Natural killer cell (primary cell): ENCODE data around the gene ZNF232. TPM values are rescaled to one million over a fixed set of nuclear protein-coding genes. Genes with fewer than 3 reads are reported as not detected.
"Not testable (repeated sequence)": the region's sequence is repeated elsewhere in the genome, so short reads cannot be mapped to it uniquely, and the experiment has no call there.

Source experiments
- ATAC-seq, 3 donors: fragments of 150-1000 bp in 2 of 3; fragments of 200-7000 bp in 1 of 3; cut with Tn5 transposase; 1 replicate in 1 of 3; 2 replicates in 2 of 3; pipeline ENCODE4 v1.10.0; 2021; ENCODE audit warnings: mild to moderate bottlenecking in 2 of 3, moderate library complexity in 2 of 3
- DNase-seq, 2 donors: peaks; one replicate each; pipeline versions ENCODE4 v3.0.0 to v3.0.0-alpha.2; 2013 to 2021; ENCODE audit warnings: mixed read lengths in 1 of 2
- H3K27ac ChIP-seq: one replicate; pipeline ENCODE4 v1.5.1; 2013; ENCODE audit warnings: mild to moderate bottlenecking, low read length
- H3K27me3 ChIP-seq: one replicate; pipeline ENCODE4 v1.6.1; 2013; ENCODE audit warnings: low read length; ENCODE audit not compliant: control insufficient read depth, insufficient read depth
- H3K36me3 ChIP-seq: one replicate; pipeline ENCODE4 v1.6.1; 2013; ENCODE audit warnings: low read length; ENCODE audit not compliant: control insufficient read depth, insufficient read depth
- H3K4me1 ChIP-seq: one replicate; pipeline ENCODE4 v1.6.1; 2013; ENCODE audit warnings: low read length; ENCODE audit not compliant: control insufficient read depth, insufficient read depth
- H3K4me3 ChIP-seq: one replicate; pipeline ENCODE4 v1.5.1; 2013; ENCODE audit warnings: low read length
- H3K9me3 ChIP-seq: one replicate; pipeline ENCODE4 v1.6.1; 2013; ENCODE audit warnings: low read length; ENCODE audit not compliant: control insufficient read depth, insufficient read depth
- H3K27ac Mint-ChIP-seq, 2 donors: one replicate each; pipeline ENCODE4 v1.8.0; 2022; ENCODE audit warnings: mild to moderate bottlenecking in 2 of 2, mixed read lengths in 2 of 2, moderate library complexity in 1 of 2
- H3K27me3 Mint-ChIP-seq, 2 donors: one replicate each; pipeline ENCODE4 v1.8.0; 2022; ENCODE audit warnings: low read depth in 2 of 2, mixed read lengths in 2 of 2
- H3K36me3 Mint-ChIP-seq: one replicate; pipeline ENCODE4 v1.8.0; 2022; ENCODE audit warnings: mixed read lengths
- H3K4me1 Mint-ChIP-seq, 2 donors: one replicate each; pipeline ENCODE4 v1.8.0; 2022; ENCODE audit warnings: mixed read lengths in 2 of 2
- H3K4me3 Mint-ChIP-seq: one replicate; pipeline ENCODE4 v1.8.0; 2022; ENCODE audit warnings: mild to moderate bottlenecking, moderate library complexity, mixed read lengths
- H3K9me3 Mint-ChIP-seq, 2 donors: one replicate each; pipeline ENCODE4 v1.8.0; 2022; ENCODE audit warnings: mixed read lengths in 2 of 2
- CTCF ChIP-seq: fragments of 200-600 bp; IDR thresholded peaks from one replicate; pipeline ENCODE4 v1.8.0; 2022; ENCODE audit warnings: antibody characterized with exemption
- WGBS: methylation state at CpG from one replicate; pipeline ENCODE4 v1.1.7; 2013; ENCODE audit warnings: missing lambda C conversion rate; ENCODE audit not compliant: insufficient coverage; 5-methylcytosine and 5-hydroxymethylcytosine counted together
- intact Hi-C: fragments of 100-400 bp; cut with micrococcal nuclease; formaldehyde crosslinking; loops from one replicate; pipeline ENCODE4 v1.14.2; 2022
- total RNA-seq, 4 donors: library from RNA; stranded (reverse); fragments of 120-200 nt in 1 of 4; gene quantifications; one replicate each; pipeline versions ENCODE4 v1.2.3 to v1.2.4, GENCODE V29; 2013 to 2022

The ZNF232 gene
- total RNA-seq, 3 donors from 2014 or later (not counting 1 experiment from before 2014, with no cell fraction given) = 2.8 to 6.5 (median 5.6) TPM

DNA sequence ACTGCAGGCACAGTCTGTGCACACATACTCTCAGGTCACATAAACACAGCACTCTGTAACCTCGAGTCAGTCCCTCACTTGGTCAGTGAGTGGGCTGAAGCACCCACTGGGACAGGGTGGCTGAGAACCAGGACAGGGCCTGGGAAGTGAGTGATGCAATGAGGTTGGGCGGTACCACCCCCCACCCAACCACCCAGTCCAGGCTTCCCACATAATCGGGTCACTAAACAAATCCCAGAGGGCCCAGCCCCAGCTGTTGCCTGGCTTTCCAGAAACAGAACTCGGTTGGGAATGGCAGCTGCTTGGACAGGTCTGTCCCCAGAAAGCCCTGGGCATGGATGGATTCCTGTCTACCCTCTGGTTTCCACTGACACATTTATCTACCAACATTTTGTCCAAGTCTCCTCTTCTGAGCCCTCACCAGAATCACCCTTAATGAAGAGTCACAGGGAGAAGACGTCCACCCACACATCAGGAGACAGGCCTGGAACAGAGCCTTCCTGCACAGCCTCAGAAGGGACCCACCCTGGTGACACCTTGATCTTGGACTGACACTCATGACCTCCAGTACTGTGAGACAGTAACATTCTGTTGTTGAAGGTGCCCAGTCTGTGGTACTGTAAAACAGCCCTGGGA, 12.6 kb upstream of the ZNF232 start:
- H3K4me3 ChIP-seq, DNase-seq, intact Hi-C loops, H3K4me1 ChIP-seq, H3K27ac Mint-ChIP-seq, H3K36me3 Mint-ChIP-seq, H3K9me3 ChIP-seq, H3K9me3 Mint-ChIP-seq, H3K27ac ChIP-seq, H3K27me3 ChIP-seq, H3K36me3 ChIP-seq, H3K4me1 Mint-ChIP-seq, ATAC-seq, H3K4me3 Mint-ChIP-seq: not testable (repeated sequence)
- 92% methylated on average over 5 of the region's 5 CpGs for WGBS
- peaks cover 18 to 33% of the 10 kb centered on the region in 2 donors for H3K27me3 Mint-ChIP-seq

DNA sequence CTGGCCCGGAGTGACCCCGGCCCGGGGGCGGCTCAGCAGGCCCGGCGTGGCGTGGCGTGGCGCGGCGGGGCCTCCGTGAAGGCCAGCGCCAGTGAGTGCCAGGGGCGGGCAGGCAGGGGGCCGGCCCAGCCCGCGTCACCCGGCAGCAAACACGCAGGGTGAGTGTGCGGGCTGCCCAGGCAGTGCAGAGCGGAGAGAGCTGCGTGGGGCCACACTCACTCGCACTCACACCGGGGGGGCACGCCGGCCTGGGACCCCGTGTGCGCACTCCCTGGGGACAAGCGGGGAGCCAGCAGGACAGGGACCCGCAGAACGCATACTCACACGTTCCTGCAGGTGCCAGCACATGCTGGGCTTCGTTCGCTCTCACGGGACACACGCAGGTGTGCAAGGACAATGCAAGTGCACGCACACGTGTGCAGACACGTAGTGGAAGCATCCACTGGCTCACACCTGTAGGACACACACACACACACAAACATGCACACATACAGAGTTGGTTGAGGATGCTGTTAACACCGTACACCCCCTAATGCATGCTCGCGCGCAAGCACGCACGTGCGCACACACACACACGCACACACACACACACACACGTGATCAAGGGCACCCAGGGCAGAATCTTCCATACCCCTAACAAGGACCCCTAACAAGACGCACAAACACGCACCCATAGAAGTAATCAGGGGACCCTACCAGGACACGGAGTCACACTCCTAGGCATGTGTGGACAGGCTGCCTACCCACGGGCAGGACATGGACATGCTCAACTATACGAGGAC, 11.9 kb upstream of the ZNF232 start:
- intact Hi-C loops = no loop called here
- Mint-ChIP-seq H3K4me3 (no peak overlapping the region), H3K36me3 (no peaks in the 10 kb centered on the region), H3K4me1 (peaks cover 0 to 5% of the 10 kb centered on the region in 2 donors), H3K27me3 (peaks cover 23 to 33% of the 10 kb centered on the region in 2 donors), H3K27ac (no peak overlapping the region), H3K9me3 (no peaks in the 10 kb centered on the region)
- H3K9me3 ChIP-seq = no peaks in the 10 kb centered on the region
- no peak for TF ChIP-seq CTCF
- no peak overlapping the region for H3K4me3 ChIP-seq
- no peak overlapping the region for H3K27ac ChIP-seq
- H3K27me3 ChIP-seq = peaks cover 7% of the 10 kb centered on the region
- ATAC-seq (peak in 1 of 3 donors; percentile 24), DNase-seq (no peak)
- no peaks in the 10 kb centered on the region for H3K36me3 ChIP-seq
- WGBS = 63% methylated on average over 53 of the region's 53 CpGs
- peaks cover 5% of the 10 kb centered on the region for H3K4me1 ChIP-seq

DNA sequence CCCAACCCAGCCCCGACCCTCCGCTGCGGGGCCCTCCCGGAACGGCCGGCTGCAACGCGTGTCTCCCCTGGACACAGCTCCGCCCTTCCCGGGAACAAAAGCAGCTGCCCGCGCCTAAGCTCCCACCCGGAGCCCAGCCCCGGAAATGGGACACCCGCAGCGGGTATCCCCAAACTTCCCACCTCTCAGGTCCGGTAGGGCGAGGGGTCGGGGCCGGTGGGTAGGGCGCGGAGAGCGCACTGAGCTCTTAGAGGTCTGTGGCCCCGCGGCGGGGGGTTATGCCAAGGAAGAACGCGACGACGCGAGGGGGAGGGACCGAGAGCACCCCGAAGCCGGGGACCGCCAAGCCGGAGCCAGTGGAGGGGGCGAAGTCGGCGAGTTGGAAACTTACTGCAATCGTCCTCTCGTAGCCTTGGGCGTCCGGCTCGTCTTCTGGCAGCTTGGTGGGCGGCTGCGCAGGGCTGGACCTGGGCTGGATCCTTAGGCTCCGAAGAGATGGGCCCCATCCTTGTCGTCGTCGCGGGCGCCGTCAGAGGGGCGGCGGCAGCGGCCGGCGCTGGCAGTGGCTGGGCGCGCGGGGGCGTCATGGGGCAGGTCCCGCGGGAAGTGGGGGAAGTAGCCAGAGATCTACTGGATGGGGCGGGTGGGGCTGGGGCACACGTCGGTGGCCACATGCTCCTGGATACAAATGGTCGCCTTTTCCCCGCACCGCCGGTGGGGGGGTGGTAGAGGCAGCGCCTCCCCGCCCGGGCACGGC, 11.1 kb upstream of the ZNF232 start:
- Histone ChIP-seq H3K27me3 (peaks cover 7% of the 10 kb centered on the region), H3K36me3 (no peaks in the 10 kb centered on the region), H3K4me1 (peaks cover 5% of the 10 kb centered on the region), H3K27ac (no peak overlapping the region), H3K9me3 (no peaks in the 10 kb centered on the region), H3K4me3 (peak overlapping the region; percentile 7)
- no peak for TF ChIP-seq CTCF
- ATAC-seq (peak; percentile 32 to 74 (median 72)), DNase-seq (peak in 1 of 2 donors; percentile 12)
- Mint-ChIP-seq H3K4me3 (no peak overlapping the region), H3K27ac (no peak overlapping the region), H3K9me3 (no peaks in the 10 kb centered on the region), H3K36me3 (no peaks in the 10 kb centered on the region), H3K27me3 (peaks cover 31 to 37% of the 10 kb centered on the region in 2 donors), H3K4me1 (peaks cover 0 to 5% of the 10 kb centered on the region in 2 donors)
- WGBS = 11% methylated on average over 75 of the region's 75 CpGs
- intact Hi-C loops = no loop called here

- H3K9me3 ChIP-seq, H3K36me3 Mint-ChIP-seq, H3K36me3 ChIP-seq, H3K27ac Mint-ChIP-seq, DNase-seq, ATAC-seq, intact Hi-C loops, H3K4me1 Mint-ChIP-seq, H3K9me3 Mint-ChIP-seq, H3K27me3 ChIP-seq, H3K27ac ChIP-seq, H3K4me3 ChIP-seq, H3K4me1 ChIP-seq: not testable (repeated sequence)
- H3K4me3 Mint-ChIP-seq = peak overlapping the region; percentile 19
- H3K27me3 Mint-ChIP-seq = peaks cover 37% of the 10 kb centered on the region in 2 donors
- 87% methylated on average over 7 of the region's 7 CpGs for WGBS
Observed at GRCh38 chr17:5122056-5122455, 10.4 kb upstream of the ZNF232 start.
